ENCODE measurements around the gene TSEN54. TPM values are rescaled to one million over a fixed set of nuclear protein-coding genes. Genes with fewer than 3 reads are reported as not detected.

Gene TSEN54
- total RNA-seq, 1 experiment from 2014 or later: 87.3 TPM

DNA sequence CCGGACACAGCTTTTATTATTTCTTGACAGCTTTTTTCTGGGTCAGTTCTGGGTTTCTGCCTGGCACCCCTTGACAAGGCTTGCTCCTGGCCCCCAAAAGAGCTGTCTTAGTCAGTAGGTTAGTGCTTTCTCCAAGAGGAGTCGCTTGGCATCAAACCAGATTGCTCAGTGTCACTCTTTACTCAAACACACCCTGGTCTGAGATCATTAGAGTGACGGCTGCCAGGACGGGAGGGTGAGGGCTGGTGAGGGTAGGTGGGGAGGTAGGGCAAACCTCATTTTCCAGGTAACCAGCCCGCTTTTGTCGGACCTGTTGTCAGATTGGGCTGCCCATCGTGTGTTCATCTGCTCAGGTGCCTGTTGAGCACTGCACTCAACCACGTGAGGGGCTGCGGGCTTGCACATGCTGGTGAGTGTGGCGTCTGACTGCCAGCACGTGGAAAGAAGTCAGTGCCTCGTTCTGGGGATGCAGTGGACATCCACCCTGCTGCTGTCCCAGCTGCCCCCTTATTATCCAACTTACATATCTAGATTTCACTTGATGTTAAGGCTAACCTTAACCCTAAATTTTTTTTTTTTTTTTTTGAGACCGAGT is 47.5 kb upstream of the TSEN54 start:
- Histone ChIP-seq H3K4me3 (replicated peaks in 1 of 2; ENCODE audit: low read depth in 1 of 2, low read length in 2 of 2) (no peak overlapping the region), H3K36me3 (ENCODE audit: control insufficient read depth in 1 of 2, insufficient read depth in 2 of 2, low read length in 2 of 2) (no peaks in the 10 kb centered on the region), H3K9me2 (ENCODE audit: insufficient read depth) (no peaks in the 10 kb centered on the region), H3K4me1 (ENCODE audit: control insufficient read depth in 1 of 2, insufficient read depth in 2 of 2, low read length in 2 of 2) (no peaks in the 10 kb centered on the region), H3K9me3 (ENCODE audit: control insufficient read depth in 1 of 2, insufficient read depth in 1 of 2, low read depth in 1 of 2, low read length in 2 of 2) (no peaks in the 10 kb centered on the region), H4K20me1 (ENCODE audit: insufficient read depth) (no peaks in the 10 kb centered on the region), H3K4me2 (ENCODE audit: low read length) (no peak overlapping the region), H3K27me3 (ENCODE audit: insufficient read depth, low read length) (no peaks in the 10 kb centered on the region), H3K9ac (ENCODE audit: low read length) (no peak overlapping the region), H2AFZ (ENCODE audit: low read depth, low read length, poor library complexity, severe bottlenecking) (no peak overlapping the region), H3K27ac (ENCODE audit: low read depth, low read length) (no peak overlapping the region), H3K79me2 (ENCODE audit: insufficient read depth, low read length) (no peaks in the 10 kb centered on the region)
- ChIA-PET RAD21 (ENCODE audit: low non-redundant PET in 1 of 2, low total read pairs in 2 of 2, uncharacterized antibody in 2 of 2, unreplicated experiment in 2 of 2) (no interaction called here), POLR2A (no interaction called here), CTCF (no interaction called here)
- no peak for ATAC-seq
- intact Hi-C loops (cut with micrococcal nuclease): no loop called here
- TF ChIP-seq CEBPB (IDR thresholded peaks at IDR 0.05; ENCODE audit: low read depth) (no peak), JUND (IDR thresholded peaks at IDR 0.05) (no peak), SRF (IDR thresholded peaks at IDR 0.05; ENCODE audit: low read depth) (no peak), FOSL1 (IDR thresholded peaks at IDR 0.05; ENCODE audit: low read depth) (no peak), RAD21 (IDR thresholded peaks at IDR 0.05; ENCODE audit: low read depth) (no peak), SIN3A (IDR thresholded peaks at IDR 0.05; ENCODE audit: low read depth) (no peak), SP1 (IDR thresholded peaks at IDR 0.05; ENCODE audit: low read depth) (no peak), TCF7L2 (IDR thresholded peaks at IDR 0.05; ENCODE audit: borderline replicate concordance, extremely low read depth, insufficient read depth, insufficient read length) (no peak), EZH2 (IDR thresholded peaks at IDR 0.05) (no peak), YY1 (IDR thresholded peaks at IDR 0.05; ENCODE audit: extremely low read depth, insufficient replicate concordance, low read depth, low read length) (no peak), POLR2AphosphoS5 (IDR thresholded peaks at IDR 0.05; ENCODE audit: low read depth, low read length) (no peak), POLR2A (IDR thresholded peaks at IDR 0.05; ENCODE audit: borderline replicate concordance, extremely low read depth, insufficient read depth, insufficient read length) (no peak), EZH2phosphoT487 (IDR thresholded peaks at IDR 0.05; ENCODE audit: borderline replicate concordance) (no peak)
- TF ChIP-seq, protein P1, sequence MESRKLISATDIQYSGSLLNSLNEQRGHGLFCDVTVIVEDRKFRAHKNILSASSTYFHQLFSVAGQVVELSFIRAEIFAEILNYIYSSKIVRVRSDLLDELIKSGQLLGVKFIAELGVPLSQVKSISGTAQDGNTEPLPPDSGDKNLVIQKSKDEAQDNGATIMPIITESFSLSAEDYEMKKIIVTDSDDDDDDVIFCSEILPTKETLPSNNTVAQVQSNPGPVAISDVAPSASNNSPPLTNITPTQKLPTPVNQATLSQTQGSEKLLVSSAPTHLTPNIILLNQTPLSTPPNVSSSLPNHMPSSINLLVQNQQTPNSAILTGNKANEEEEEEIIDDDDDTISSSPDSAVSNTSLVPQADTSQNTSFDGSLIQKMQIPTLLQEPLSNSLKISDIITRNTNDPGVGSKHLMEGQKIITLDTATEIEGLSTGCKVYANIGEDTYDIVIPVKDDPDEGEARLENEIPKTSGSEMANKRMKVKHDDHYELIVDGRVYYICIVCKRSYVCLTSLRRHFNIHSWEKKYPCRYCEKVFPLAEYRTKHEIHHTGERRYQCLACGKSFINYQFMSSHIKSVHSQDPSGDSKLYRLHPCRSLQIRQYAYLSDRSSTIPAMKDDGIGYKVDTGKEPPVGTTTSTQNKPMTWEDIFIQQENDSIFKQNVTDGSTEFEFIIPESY (IDR thresholded peaks at IDR 0.05; ENCODE audit: extremely low read depth, insufficient replicate concordance, low read length): no peak
- TF ChIP-seq, protein P2, sequence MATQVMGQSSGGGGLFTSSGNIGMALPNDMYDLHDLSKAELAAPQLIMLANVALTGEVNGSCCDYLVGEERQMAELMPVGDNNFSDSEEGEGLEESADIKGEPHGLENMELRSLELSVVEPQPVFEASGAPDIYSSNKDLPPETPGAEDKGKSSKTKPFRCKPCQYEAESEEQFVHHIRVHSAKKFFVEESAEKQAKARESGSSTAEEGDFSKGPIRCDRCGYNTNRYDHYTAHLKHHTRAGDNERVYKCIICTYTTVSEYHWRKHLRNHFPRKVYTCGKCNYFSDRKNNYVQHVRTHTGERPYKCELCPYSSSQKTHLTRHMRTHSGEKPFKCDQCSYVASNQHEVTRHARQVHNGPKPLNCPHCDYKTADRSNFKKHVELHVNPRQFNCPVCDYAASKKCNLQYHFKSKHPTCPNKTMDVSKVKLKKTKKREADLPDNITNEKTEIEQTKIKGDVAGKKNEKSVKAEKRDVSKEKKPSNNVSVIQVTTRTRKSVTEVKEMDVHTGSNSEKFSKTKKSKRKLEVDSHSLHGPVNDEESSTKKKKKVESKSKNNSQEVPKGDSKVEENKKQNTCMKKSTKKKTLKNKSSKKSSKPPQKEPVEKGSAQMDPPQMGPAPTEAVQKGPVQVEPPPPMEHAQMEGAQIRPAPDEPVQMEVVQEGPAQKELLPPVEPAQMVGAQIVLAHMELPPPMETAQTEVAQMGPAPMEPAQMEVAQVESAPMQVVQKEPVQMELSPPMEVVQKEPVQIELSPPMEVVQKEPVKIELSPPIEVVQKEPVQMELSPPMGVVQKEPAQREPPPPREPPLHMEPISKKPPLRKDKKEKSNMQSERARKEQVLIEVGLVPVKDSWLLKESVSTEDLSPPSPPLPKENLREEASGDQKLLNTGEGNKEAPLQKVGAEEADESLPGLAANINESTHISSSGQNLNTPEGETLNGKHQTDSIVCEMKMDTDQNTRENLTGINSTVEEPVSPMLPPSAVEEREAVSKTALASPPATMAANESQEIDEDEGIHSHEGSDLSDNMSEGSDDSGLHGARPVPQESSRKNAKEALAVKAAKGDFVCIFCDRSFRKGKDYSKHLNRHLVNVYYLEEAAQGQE (IDR thresholded peaks at IDR 0.05; ENCODE audit: low read depth): no peak
- no peak for DNase-seq (ENCODE audit: low read depth, low spot score)
- no TSS peak for BruUV-seq (replicated peaks)
